ENCODE data around the gene IFI16. TPM values are rescaled to one million over a fixed set of nuclear protein-coding genes. Genes with fewer than 3 reads are reported as not detected.
"Not testable (repeated sequence)": the region's sequence is repeated elsewhere in the genome, so short reads cannot be mapped to it uniquely, and the experiment has no call there.

Gene IFI16
- total RNA-seq, 1 donor from 2014 or later: 258 TPM

GRCh38 chr1:159005676-159006075 lies 4.0 kb upstream of the IFI16 start:
- Mint-ChIP-seq H3K36me3 (ENCODE audit: low read depth, unreplicated experiment) (peaks cover 8% of the 10 kb centered on the region), H3K27me3 (ENCODE audit: unreplicated experiment) (peaks cover 4% of the 10 kb centered on the region), H3K4me3 (ENCODE audit: unreplicated experiment) (peak overlapping the region; percentile 95), H3K9me3 (ENCODE audit: unreplicated experiment) (no peaks in the 10 kb centered on the region), H3K4me1 (ENCODE audit: unreplicated experiment) (peaks cover 68% of the 10 kb centered on the region), H3K27ac (ENCODE audit: unreplicated experiment) (peak overlapping the region; percentile 98)
- TF ChIP-seq, protein P1, sequence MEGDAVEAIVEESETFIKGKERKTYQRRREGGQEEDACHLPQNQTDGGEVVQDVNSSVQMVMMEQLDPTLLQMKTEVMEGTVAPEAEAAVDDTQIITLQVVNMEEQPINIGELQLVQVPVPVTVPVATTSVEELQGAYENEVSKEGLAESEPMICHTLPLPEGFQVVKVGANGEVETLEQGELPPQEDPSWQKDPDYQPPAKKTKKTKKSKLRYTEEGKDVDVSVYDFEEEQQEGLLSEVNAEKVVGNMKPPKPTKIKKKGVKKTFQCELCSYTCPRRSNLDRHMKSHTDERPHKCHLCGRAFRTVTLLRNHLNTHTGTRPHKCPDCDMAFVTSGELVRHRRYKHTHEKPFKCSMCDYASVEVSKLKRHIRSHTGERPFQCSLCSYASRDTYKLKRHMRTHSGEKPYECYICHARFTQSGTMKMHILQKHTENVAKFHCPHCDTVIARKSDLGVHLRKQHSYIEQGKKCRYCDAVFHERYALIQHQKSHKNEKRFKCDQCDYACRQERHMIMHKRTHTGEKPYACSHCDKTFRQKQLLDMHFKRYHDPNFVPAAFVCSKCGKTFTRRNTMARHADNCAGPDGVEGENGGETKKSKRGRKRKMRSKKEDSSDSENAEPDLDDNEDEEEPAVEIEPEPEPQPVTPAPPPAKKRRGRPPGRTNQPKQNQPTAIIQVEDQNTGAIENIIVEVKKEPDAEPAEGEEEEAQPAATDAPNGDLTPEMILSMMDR (IDR thresholded peaks at IDR 0.05; ENCODE audit: unreplicated experiment): no peak
- peak; percentile 40 for DNase-seq (ENCODE audit: low spot score)

GRCh38 chr1:159006210-159006807 lies 3.4 kb upstream of the IFI16 start:
- not testable (repeated sequence) for H3K36me3 Mint-ChIP-seq (ENCODE audit: low read depth, unreplicated experiment); DNase-seq (ENCODE audit: low spot score); H3K9me3 Mint-ChIP-seq (ENCODE audit: unreplicated experiment); H3K27me3 Mint-ChIP-seq (ENCODE audit: unreplicated experiment)
- H3K27ac Mint-ChIP-seq (ENCODE audit: unreplicated experiment): peak overlapping the region; percentile 98
- peak overlapping the region; percentile 95 for H3K4me3 Mint-ChIP-seq (ENCODE audit: unreplicated experiment)
- peaks cover 67% of the 10 kb centered on the region for H3K4me1 Mint-ChIP-seq (ENCODE audit: unreplicated experiment)

DNA sequence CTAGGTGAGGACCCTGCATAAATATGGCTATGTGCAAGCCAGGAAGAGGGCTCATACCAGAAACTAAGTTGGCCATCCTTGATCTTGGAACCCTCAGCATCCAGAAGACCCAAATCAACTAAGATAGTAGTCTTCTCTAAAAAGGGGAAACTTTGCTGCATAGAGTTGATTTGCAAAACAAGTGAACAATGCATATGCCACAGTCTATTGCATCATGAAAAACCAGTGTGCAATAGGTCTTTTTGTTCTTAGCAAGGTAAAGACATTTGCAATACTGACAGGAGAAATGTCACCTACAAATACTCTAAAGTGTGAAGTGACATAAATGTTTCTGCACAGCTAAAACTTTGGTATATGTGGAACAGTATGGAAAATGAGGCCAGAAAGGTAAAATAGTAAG lies 2.0 kb upstream of the IFI16 start:
- peak overlapping the region; percentile 98 for H3K27ac Mint-ChIP-seq (ENCODE audit: unreplicated experiment)

DNA sequence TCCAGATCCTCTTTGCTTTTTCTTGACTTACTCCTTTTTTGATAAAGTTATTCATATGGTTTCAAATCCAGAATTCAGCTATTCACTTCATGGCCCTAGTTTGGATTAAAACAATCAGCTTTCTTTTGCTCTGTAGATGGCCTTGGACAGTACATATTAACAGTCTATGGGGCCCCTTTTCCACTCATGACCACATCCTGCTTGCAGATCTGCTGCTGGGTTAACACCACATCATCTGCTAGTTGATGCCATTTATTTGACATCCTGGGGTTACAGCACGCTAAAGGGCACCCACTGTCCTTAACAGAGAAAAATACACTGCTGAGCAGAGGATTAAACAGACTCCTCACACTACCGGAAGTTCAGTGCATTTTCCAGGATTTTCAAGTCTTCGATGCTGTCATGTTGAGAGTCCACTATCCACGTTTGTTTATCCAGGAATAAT lies 941 bp upstream of the IFI16 start:
- H3K27ac Mint-ChIP-seq (ENCODE audit: unreplicated experiment): no peak overlapping the region
- peak overlapping the region; percentile 62 for H3K4me3 Mint-ChIP-seq (ENCODE audit: unreplicated experiment)
- peaks cover 72% of the 10 kb centered on the region for H3K4me1 Mint-ChIP-seq (ENCODE audit: unreplicated experiment)
- H3K36me3 Mint-ChIP-seq (ENCODE audit: low read depth, unreplicated experiment): peaks cover 21% of the 10 kb centered on the region
- peaks cover 1% of the 10 kb centered on the region for H3K9me3 Mint-ChIP-seq (ENCODE audit: unreplicated experiment)
- DNase-seq (ENCODE audit: low spot score): no peak
- peaks cover 4% of the 10 kb centered on the region for H3K27me3 Mint-ChIP-seq (ENCODE audit: unreplicated experiment)
- TF ChIP-seq, protein P1 (IDR thresholded peaks at IDR 0.05; ENCODE audit: unreplicated experiment): no peak

More for the DNA sequence above, 2.0 kb upstream of the IFI16 start:
- H3K9me3 Mint-ChIP-seq (ENCODE audit: unreplicated experiment): no peaks in the 10 kb centered on the region
- no peak for DNase-seq (ENCODE audit: low spot score)
- H3K4me1 Mint-ChIP-seq (ENCODE audit: unreplicated experiment): peaks cover 69% of the 10 kb centered on the region
- peaks cover 14% of the 10 kb centered on the region for H3K36me3 Mint-ChIP-seq (ENCODE audit: low read depth, unreplicated experiment)
- TF ChIP-seq, protein P1 (IDR thresholded peaks at IDR 0.05; ENCODE audit: unreplicated experiment): no peak
- H3K4me3 Mint-ChIP-seq (ENCODE audit: unreplicated experiment): peak overlapping the region; percentile 95
- H3K27me3 Mint-ChIP-seq (ENCODE audit: unreplicated experiment): peaks cover 4% of the 10 kb centered on the region

- Mint-ChIP-seq H3K36me3 (ENCODE audit: low read depth, unreplicated experiment) (peaks cover 26% of the 10 kb centered on the region), H3K4me3 (ENCODE audit: unreplicated experiment) (peak overlapping the region; percentile 95), H3K4me1 (ENCODE audit: unreplicated experiment) (peaks cover 75% of the 10 kb centered on the region), H3K27ac (ENCODE audit: unreplicated experiment) (no peak overlapping the region), H3K27me3 (ENCODE audit: unreplicated experiment) (peaks cover 4% of the 10 kb centered on the region), H3K9me3 (ENCODE audit: unreplicated experiment) (peaks cover 6% of the 10 kb centered on the region)
- TF ChIP-seq, protein P1 (IDR thresholded peaks at IDR 0.05; ENCODE audit: unreplicated experiment): no peak
- no peak for DNase-seq (ENCODE audit: low spot score)
Measured at GRCh38 chr1:159009287-159009686, 420 bp upstream of the IFI16 start.

All from endothelial cell (in vitro differentiated cells).